Chondrocyte (in vitro differentiated cells): ENCODE measurements around the gene ASB4. TPM values are rescaled to one million over a fixed set of nuclear protein-coding genes. Genes with fewer than 3 reads are reported as not detected.
A peak's percentile ranks its signal among the peaks of the same experiment; 100 is the strongest.

Experiments used
- DNase-seq: peaks from one replicate; pipeline ENCODE4 v3.0.0; 2021; ENCODE audit warnings: mixed read lengths, low spot score
- H3K27ac Mint-ChIP-seq: one replicate; pipeline ENCODE4 v1.8.0; 2021; ENCODE audit warnings: mild to moderate bottlenecking, moderate library complexity, mixed read lengths; ENCODE audit not compliant: unreplicated experiment
- H3K27me3 Mint-ChIP-seq: 2 replicates; pipeline ENCODE4 v1.8.0; 2021; ENCODE audit warnings: low read depth, mixed read lengths
- H3K36me3 Mint-ChIP-seq: 2 replicates; pipeline ENCODE4 v1.8.0; 2021; ENCODE audit warnings: low read depth, mixed read lengths
- H3K4me1 Mint-ChIP-seq: 2 replicates; pipeline ENCODE4 v1.8.0; 2021; ENCODE audit warnings: low read depth, mild to moderate bottlenecking, mixed read lengths
- H3K4me3 Mint-ChIP-seq: one replicate; pipeline ENCODE4 v1.8.0; 2021; ENCODE audit warnings: mild to moderate bottlenecking, moderate library complexity, mixed read lengths; ENCODE audit not compliant: unreplicated experiment
- H3K9me3 Mint-ChIP-seq: 2 replicates; pipeline ENCODE4 v1.8.0; 2021; ENCODE audit warnings: low read depth, mixed read lengths
- total RNA-seq: library from RNA; stranded (reverse); gene quantifications from 3 replicates; pipeline ENCODE4 v1.2.1, GENCODE V29; 2021
- TF ChIP-seq, protein P1 (sequence below): fragments of 200-600 bp; sonication (generic); IDR thresholded peaks from 2 replicates; pipeline ENCODE4 v1.5.0; 2021; ENCODE audit warnings: antibody characterized with exemption, mild to moderate bottlenecking, moderate library complexity

ASB4 gene
- total RNA-seq, 1 donor from 2014 or later, result not detected

DNA sequence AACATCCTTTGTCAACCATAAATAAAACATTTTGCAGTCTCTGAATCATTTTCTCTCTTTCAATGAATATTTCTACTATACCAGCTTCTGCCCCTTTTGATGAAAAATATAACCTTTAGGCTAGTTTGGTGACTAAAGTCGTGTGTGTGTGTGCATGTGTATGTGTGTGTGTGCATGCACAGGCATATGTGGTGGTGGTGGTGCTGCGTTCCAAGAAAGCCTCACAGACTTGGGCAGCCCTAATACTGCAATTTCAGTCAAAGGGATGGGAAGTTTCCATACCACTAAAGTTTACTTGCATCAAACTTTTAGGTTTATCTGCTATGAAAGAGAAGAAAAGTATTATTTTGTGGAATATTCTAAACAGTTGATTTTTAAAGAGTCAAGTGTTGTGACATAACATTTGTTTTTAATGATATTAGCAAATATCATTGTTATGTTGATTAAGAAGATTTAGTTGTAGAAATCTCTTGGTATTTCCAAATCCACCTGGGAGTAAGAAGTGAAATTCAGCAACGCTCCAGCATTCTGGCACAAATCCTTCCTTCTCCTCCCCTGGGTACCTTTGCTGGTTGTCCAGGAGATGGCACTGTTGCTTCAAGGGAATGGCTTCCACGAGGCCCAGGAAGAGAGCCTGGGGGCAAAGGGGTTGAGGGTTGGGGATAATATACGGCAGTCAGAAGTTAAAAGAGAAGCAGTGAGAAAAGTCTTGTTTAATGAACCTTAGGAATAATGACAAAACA lies 41.5 kb downstream of the ASB4 start:
- peaks cover 4% of the 10 kb centered on the region for H3K27me3 Mint-ChIP-seq
- no peaks in the 10 kb centered on the region for H3K9me3 Mint-ChIP-seq
- H3K27ac Mint-ChIP-seq, result no peak overlapping the region
- peaks cover 3% of the 10 kb centered on the region for H3K4me1 Mint-ChIP-seq
- DNase-seq, result no peak
- TF ChIP-seq, protein P1, sequence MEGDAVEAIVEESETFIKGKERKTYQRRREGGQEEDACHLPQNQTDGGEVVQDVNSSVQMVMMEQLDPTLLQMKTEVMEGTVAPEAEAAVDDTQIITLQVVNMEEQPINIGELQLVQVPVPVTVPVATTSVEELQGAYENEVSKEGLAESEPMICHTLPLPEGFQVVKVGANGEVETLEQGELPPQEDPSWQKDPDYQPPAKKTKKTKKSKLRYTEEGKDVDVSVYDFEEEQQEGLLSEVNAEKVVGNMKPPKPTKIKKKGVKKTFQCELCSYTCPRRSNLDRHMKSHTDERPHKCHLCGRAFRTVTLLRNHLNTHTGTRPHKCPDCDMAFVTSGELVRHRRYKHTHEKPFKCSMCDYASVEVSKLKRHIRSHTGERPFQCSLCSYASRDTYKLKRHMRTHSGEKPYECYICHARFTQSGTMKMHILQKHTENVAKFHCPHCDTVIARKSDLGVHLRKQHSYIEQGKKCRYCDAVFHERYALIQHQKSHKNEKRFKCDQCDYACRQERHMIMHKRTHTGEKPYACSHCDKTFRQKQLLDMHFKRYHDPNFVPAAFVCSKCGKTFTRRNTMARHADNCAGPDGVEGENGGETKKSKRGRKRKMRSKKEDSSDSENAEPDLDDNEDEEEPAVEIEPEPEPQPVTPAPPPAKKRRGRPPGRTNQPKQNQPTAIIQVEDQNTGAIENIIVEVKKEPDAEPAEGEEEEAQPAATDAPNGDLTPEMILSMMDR, result peak; percentile 99
- H3K4me3 Mint-ChIP-seq, result no peak overlapping the region
- no peaks in the 10 kb centered on the region for H3K36me3 Mint-ChIP-seq

- H3K4me1 Mint-ChIP-seq, result peaks cover 3% of the 10 kb centered on the region
- no peak overlapping the region for H3K27ac Mint-ChIP-seq
- no peak for DNase-seq
- TF ChIP-seq, protein P1, result no peak
- no peak overlapping the region for H3K4me3 Mint-ChIP-seq
- no peaks in the 10 kb centered on the region for H3K9me3 Mint-ChIP-seq
- peaks cover 4% of the 10 kb centered on the region for H3K27me3 Mint-ChIP-seq
- H3K36me3 Mint-ChIP-seq, result no peaks in the 10 kb centered on the region
Measured at GRCh38 chr7:95527776-95528250, 42.1 kb downstream of the ASB4 start.

DNA sequence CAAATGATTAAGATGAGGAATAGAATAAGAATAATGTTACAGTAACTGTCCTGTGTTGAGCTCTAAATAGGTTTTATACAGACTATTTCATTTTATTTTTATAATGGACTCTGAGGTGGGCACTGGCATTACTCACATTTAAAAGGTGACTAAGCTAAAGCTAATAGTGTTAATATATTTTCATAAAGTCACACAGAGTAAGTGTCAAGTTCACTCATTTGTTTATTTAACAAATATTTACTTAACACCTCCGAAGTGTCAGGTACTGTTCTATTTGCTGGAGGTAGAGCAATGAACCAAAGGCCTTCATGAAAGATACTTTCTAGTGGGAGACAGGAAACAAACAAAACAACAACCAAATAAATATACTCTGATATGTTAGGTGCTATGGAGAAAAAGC lies 44.0 kb downstream of the ASB4 start:
- Mint-ChIP-seq H3K9me3 (no peaks in the 10 kb centered on the region), H3K36me3 (no peaks in the 10 kb centered on the region), H3K4me3 (no peak overlapping the region), H3K27me3 (peaks cover 8% of the 10 kb centered on the region), H3K4me1 (peaks cover 3% of the 10 kb centered on the region), H3K27ac (no peak overlapping the region)
- TF ChIP-seq, protein P1, result no peak
- no peak for DNase-seq

- Mint-ChIP-seq H3K36me3 (no peaks in the 10 kb centered on the region), H3K4me1 (peaks cover 3% of the 10 kb centered on the region), H3K27ac (no peak overlapping the region), H3K27me3 (peaks cover 14% of the 10 kb centered on the region), H3K4me3 (no peak overlapping the region), H3K9me3 (no peaks in the 10 kb centered on the region)
- TF ChIP-seq, protein P1, result no peak
- DNase-seq, result no peak
Measured at GRCh38 chr7:95530881-95531280, 45.1 kb downstream of the ASB4 start.

GRCh38 chr7:95531605-95532219 lies 46.0 kb downstream of the ASB4 start:
- no peak for DNase-seq
- Mint-ChIP-seq H3K36me3 (no peaks in the 10 kb centered on the region), H3K4me3 (no peak overlapping the region), H3K27ac (no peak overlapping the region), H3K4me1 (peaks cover 3% of the 10 kb centered on the region), H3K9me3 (no peaks in the 10 kb centered on the region), H3K27me3 (peaks cover 10% of the 10 kb centered on the region)
- TF ChIP-seq, protein P1, result peak; percentile 17
